ENCODE data around the gene FAM241A.
A peak's percentile ranks its signal among the peaks of the same experiment; 100 is the strongest.
"Not testable (repeated sequence)": the region's sequence is repeated elsewhere in the genome, so short reads cannot be mapped to it uniquely, and the experiment has no call there.

FAM241A gene

GRCh38 chr4:112130906-112131305, 14.3 kb upstream of the FAM241A start:
- FAIRE-seq (no peak), DNase-seq (ENCODE audit: extremely low spot score, insufficient read length, low read depth) (no peak)

- no peak for DNase-seq (ENCODE audit: extremely low spot score, insufficient read length, low read depth)
- no peak for FAIRE-seq
Measured at GRCh38 chr4:112136551-112136950, 8.7 kb upstream of the FAM241A start.

GRCh38 chr4:112138538-112138937, 6.7 kb upstream of the FAM241A start:
- DNase-seq (ENCODE audit: extremely low spot score, insufficient read length, low read depth): no peak
- no peak for FAIRE-seq

- DNase-seq (ENCODE audit: extremely low spot score, insufficient read length, low read depth): no peak
- FAIRE-seq: no peak
Measured at GRCh38 chr4:112140536-112140935, 4.7 kb upstream of the FAM241A start.

- FAIRE-seq (no peak), DNase-seq (ENCODE audit: extremely low spot score, insufficient read length, low read depth) (no peak)
Measured at GRCh38 chr4:112141366-112142138, 3.7 kb upstream of the FAM241A start.

- FAIRE-seq: no peak
- no peak for DNase-seq (ENCODE audit: extremely low spot score, insufficient read length, low read depth)
Measured at GRCh38 chr4:112142182-112142581, 3.1 kb upstream of the FAM241A start.

- DNase-seq (ENCODE audit: extremely low spot score, insufficient read length, low read depth) (no peak), FAIRE-seq (no peak)
Measured at GRCh38 chr4:112143781-112144180, 1.5 kb upstream of the FAM241A start.

GRCh38 chr4:112144546-112145325, 518 bp upstream of the FAM241A start:
- no peak for DNase-seq (ENCODE audit: extremely low spot score, insufficient read length, low read depth)

GRCh38 chr4:112145790-112146501, 692 bp downstream of the FAM241A start:
- peak; percentile 84 for FAIRE-seq
- peak; percentile 23 for DNase-seq (ENCODE audit: extremely low spot score, insufficient read length, low read depth)

More at GRCh38 chr4:112144546-112145325, 518 bp upstream of the FAM241A start:
- FAIRE-seq: no peak

GRCh38 chr4:112146502-112146813, 1.2 kb downstream of the FAM241A start:
- DNase-seq (ENCODE audit: extremely low spot score, insufficient read length, low read depth) (no peak), FAIRE-seq (no peak)

GRCh38 chr4:112147697-112148096, 2.4 kb downstream of the FAM241A start:
- no peak for FAIRE-seq
- no peak for DNase-seq (ENCODE audit: extremely low spot score, insufficient read length, low read depth)

GRCh38 chr4:112150920-112151319, 5.7 kb downstream of the FAM241A start:
- DNase-seq (ENCODE audit: extremely low spot score, insufficient read length, low read depth) (no peak), FAIRE-seq (no peak)

- DNase-seq (ENCODE audit: extremely low spot score, insufficient read length, low read depth): no peak
Measured at GRCh38 chr4:112152521-112152920, 7.3 kb downstream of the FAM241A start.

GRCh38 chr4:112153211-112153791, 8.0 kb downstream of the FAM241A start:
- no peak for FAIRE-seq
- DNase-seq (ENCODE audit: extremely low spot score, insufficient read length, low read depth): no peak

More at GRCh38 chr4:112152521-112152920, 7.3 kb downstream of the FAM241A start:
- no peak for FAIRE-seq

GRCh38 chr4:112156112-112156511, 10.9 kb downstream of the FAM241A start:
- DNase-seq (ENCODE audit: extremely low spot score, insufficient read length, low read depth) (no peak), FAIRE-seq (no peak)

- FAIRE-seq: no peak
- no peak for DNase-seq (ENCODE audit: extremely low spot score, insufficient read length, low read depth)
Measured at GRCh38 chr4:112156553-112156952, 11.3 kb downstream of the FAM241A start.

GRCh38 chr4:112163706-112164105, 18.5 kb downstream of the FAM241A start:
- not testable (repeated sequence) for DNase-seq (ENCODE audit: extremely low spot score, insufficient read length, low read depth); FAIRE-seq

- FAIRE-seq (no peak), DNase-seq (ENCODE audit: extremely low spot score, insufficient read length, low read depth) (no peak)
Measured at GRCh38 chr4:112167794-112168193, 22.5 kb downstream of the FAM241A start.

- DNase-seq (ENCODE audit: extremely low spot score, insufficient read length, low read depth): no peak
- FAIRE-seq: no peak
Measured at GRCh38 chr4:112168719-112169500, 23.7 kb downstream of the FAM241A start.

Measured in GM18507 (cell line).